HL-60 (cell line): ENCODE results near the gene NEDD4L.

ENCODE experiments used
- GABPA ChIP-seq: IDR thresholded peaks from 2 replicates; pipeline ENCODE4 v1.6.1; 2012; ENCODE audit warnings: low read depth
- POLR2AphosphoS5 ChIP-seq: IDR thresholded peaks from 2 replicates; pipeline ENCODE4 v1.6.1; 2012; ENCODE audit warnings: low read depth
- SPI1 ChIP-seq: IDR thresholded peaks from 2 replicates; pipeline ENCODE4 v1.6.1; 2012; ENCODE audit warnings: low read depth, mild to moderate bottlenecking, borderline replicate concordance
- TF ChIP-seq, protein P1 (sequence below): IDR thresholded peaks from one replicate; pipeline ENCODE4 v1.5.1; 2011; ENCODE audit warnings: low read length, control low read depth, inconsistent platforms; ENCODE audit not compliant: insufficient read depth

DNA sequence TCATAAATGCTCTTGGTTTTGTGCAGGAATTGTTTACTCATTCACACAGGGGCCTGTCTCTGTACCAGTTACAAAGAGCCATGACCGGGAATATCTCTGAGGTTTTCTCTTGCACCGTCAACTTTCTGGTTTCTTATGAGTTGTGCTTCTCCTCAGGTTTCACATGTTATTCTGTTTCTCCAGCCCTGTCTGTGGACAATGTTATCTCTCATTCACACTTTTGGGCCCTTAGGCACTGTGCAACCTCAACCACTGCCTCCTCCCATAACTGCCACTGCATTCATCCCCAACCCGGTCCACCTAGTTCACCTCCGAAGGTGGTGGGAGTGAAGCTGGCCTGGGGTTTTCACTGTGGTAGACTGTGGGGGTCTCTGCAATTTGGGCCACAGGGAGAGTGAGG, 22.5 kb upstream of the NEDD4L start:
- TF ChIP-seq SPI1 (no peak), POLR2AphosphoS5 (no peak), GABPA (no peak)
- TF ChIP-seq, protein P1, sequence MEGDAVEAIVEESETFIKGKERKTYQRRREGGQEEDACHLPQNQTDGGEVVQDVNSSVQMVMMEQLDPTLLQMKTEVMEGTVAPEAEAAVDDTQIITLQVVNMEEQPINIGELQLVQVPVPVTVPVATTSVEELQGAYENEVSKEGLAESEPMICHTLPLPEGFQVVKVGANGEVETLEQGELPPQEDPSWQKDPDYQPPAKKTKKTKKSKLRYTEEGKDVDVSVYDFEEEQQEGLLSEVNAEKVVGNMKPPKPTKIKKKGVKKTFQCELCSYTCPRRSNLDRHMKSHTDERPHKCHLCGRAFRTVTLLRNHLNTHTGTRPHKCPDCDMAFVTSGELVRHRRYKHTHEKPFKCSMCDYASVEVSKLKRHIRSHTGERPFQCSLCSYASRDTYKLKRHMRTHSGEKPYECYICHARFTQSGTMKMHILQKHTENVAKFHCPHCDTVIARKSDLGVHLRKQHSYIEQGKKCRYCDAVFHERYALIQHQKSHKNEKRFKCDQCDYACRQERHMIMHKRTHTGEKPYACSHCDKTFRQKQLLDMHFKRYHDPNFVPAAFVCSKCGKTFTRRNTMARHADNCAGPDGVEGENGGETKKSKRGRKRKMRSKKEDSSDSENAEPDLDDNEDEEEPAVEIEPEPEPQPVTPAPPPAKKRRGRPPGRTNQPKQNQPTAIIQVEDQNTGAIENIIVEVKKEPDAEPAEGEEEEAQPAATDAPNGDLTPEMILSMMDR = no peak
